OCI-LY3 (cell line): Measurements from ENCODE around the gene TMEM245.

Experiments used
- H2AFZ ChIP-seq: fragments of 200-600, 300-600 bp; shearing (Covaris generic); 2 replicates; pipeline ENCODE4 v1.6.0; 2014; ENCODE audit warnings: antibody characterized with exemption, low read depth, low read length
- H3K27ac ChIP-seq: fragments of 200-600, 300-600 bp; sonication (generic); 2 replicates; pipeline ENCODE4 v1.5.1; 2014; ENCODE audit warnings: mild to moderate bottlenecking, low read length, moderate library complexity, mixed read lengths
- H3K27me3 ChIP-seq: fragments of 200-600, 300-600 bp; sonication (generic); 2 replicates; pipeline ENCODE4 v1.6.1; 2014; ENCODE audit warnings: low read depth, low read length, mixed read lengths
- H3K36me3 ChIP-seq: fragments of 200-600, 300-600 bp; sonication (generic); replicated peaks from 2 replicates; pipeline ENCODE3; 2014; ENCODE audit warnings: low read depth, low read length, mixed read lengths
- H3K4me1 ChIP-seq: fragments of 300-600, 200-600 bp; sonication (generic); 2 replicates; pipeline ENCODE4 v1.6.1; 2014; ENCODE audit warnings: low read length, mixed read lengths
- H3K4me2 ChIP-seq: fragments of 200-600, 300-600 bp; sonication (generic); 2 replicates; pipeline ENCODE4 v1.6.1; 2014; ENCODE audit warnings: low read length, mixed read lengths
- H3K4me3 ChIP-seq: fragments of 300-600, 200-600 bp; sonication (generic); 2 replicates; pipeline ENCODE4 v1.5.1; 2014; ENCODE audit warnings: antibody characterized with exemption, mild to moderate bottlenecking, low read length, moderate library complexity
- H3K79me2 ChIP-seq: fragments of 300-600, 200-600 bp; shearing (Covaris generic); 2 replicates; pipeline ENCODE4 v1.6.1; 2014; ENCODE audit warnings: mild to moderate bottlenecking, low read length, mixed read lengths
- H3K9ac ChIP-seq: fragments of 300-600, 200-600 bp; shearing (Covaris generic); 2 replicates; pipeline ENCODE4 v1.6.0; 2014; ENCODE audit warnings: mild to moderate bottlenecking, low read length, moderate library complexity
- H3K9me3 ChIP-seq: fragments of 200-600, 300-600 bp; shearing (Covaris generic); 2 replicates; pipeline ENCODE4 v1.6.1; 2014; ENCODE audit warnings: low read length, mixed read lengths; ENCODE audit not compliant: insufficient read depth
- H4K20me1 ChIP-seq: fragments of 200-600, 300-600 bp; sonication (generic); 2 replicates; pipeline ENCODE4 v1.6.1; 2016; ENCODE audit warnings: low read length, mixed read lengths; ENCODE audit not compliant: insufficient read depth
- EZH2phosphoT487 ChIP-seq: fragments of 200-600 bp; shearing (Covaris generic); IDR thresholded peaks from 2 replicates; pipeline ENCODE4 v1.6.1; 2018; ENCODE audit warnings: antibody characterized with exemption, mixed run types, low read depth
- TF ChIP-seq, protein P1 (sequence below): fragments of 200-600, 300-600 bp; sonication (generic); IDR thresholded peaks from 2 replicates; pipeline ENCODE4 v1.5.1; 2014; ENCODE audit warnings: antibody characterized with exemption, low read length, low read depth

TMEM245 gene

DNA sequence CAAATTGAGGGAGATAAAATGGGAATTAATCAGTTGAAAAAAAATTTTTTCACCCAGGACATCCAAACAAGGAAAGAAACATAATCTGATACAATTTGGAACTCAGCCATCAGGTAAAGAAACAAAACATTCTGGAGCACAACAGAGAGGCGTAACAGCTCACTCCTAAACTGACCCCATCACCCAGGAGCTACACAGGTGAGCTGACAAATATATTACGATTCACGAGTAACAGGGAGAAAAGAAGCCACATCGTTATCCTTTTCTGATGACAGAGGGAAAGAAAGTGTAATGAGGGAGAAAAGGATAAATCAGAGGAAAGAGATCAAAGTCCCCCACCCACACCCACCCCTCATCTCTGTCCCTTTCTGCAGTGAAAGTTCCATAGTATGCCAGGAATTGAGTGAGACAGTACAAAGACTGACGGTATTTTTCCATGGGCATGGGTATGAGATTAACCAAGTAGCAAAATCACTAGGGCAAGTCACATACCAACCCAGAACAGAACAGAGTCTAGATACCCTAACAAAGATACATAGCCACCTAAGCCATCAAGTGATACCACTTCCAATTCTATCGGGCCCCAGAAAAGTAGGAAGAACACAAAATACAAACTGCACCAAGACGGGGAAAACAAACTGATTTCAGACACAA, 45.4 kb downstream of the TMEM245 start:
- Histone ChIP-seq H3K4me3 (no peak overlapping the region), H2AFZ (no peak overlapping the region), H4K20me1 (no peaks in the 10 kb centered on the region), H3K27me3 (no peaks in the 10 kb centered on the region), H3K9ac (no peak overlapping the region), H3K4me2 (no peak overlapping the region), H3K4me1 (no peaks in the 10 kb centered on the region), H3K27ac (no peak overlapping the region), H3K36me3 (peaks cover 43% of the 10 kb centered on the region), H3K79me2 (no peaks in the 10 kb centered on the region), H3K9me3 (no peaks in the 10 kb centered on the region)
- TF ChIP-seq, protein P1, sequence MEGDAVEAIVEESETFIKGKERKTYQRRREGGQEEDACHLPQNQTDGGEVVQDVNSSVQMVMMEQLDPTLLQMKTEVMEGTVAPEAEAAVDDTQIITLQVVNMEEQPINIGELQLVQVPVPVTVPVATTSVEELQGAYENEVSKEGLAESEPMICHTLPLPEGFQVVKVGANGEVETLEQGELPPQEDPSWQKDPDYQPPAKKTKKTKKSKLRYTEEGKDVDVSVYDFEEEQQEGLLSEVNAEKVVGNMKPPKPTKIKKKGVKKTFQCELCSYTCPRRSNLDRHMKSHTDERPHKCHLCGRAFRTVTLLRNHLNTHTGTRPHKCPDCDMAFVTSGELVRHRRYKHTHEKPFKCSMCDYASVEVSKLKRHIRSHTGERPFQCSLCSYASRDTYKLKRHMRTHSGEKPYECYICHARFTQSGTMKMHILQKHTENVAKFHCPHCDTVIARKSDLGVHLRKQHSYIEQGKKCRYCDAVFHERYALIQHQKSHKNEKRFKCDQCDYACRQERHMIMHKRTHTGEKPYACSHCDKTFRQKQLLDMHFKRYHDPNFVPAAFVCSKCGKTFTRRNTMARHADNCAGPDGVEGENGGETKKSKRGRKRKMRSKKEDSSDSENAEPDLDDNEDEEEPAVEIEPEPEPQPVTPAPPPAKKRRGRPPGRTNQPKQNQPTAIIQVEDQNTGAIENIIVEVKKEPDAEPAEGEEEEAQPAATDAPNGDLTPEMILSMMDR, result no peak
- TF ChIP-seq EZH2phosphoT487, result no peak

DNA sequence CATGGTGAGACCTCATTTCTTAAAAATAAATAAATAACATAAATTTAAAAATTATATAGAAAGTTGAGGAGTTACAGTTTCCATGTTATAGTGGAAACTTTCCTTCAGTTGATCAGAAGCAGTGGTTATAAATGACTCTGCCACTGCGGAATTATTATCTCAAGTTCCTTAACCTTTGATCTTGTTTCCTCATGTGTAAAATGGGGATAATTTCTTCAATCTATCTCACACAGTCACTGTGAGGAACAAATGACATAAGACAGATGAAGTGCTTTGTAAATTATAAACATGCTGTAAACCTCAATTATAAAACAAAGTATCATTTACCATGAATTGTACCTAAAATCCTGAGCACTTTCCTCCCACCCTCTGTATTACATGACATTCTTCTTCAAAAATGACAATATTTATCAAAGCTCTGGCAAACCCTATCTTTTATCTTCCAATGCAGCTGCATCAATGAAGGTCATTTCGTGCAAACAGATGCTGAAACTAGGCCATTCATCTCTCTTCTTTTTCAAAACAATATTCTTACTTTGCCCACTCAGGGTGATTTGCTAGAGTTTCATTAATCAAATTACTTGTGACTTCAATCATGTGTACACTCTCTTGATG, 46.8 kb downstream of the TMEM245 start:
- Histone ChIP-seq H3K27ac (no peak overlapping the region), H3K9me3 (no peaks in the 10 kb centered on the region), H3K4me1 (no peaks in the 10 kb centered on the region), H3K9ac (no peak overlapping the region), H3K4me2 (no peak overlapping the region), H3K27me3 (no peaks in the 10 kb centered on the region), H3K4me3 (no peak overlapping the region), H3K36me3 (peaks cover 38% of the 10 kb centered on the region), H3K79me2 (no peaks in the 10 kb centered on the region), H4K20me1 (no peaks in the 10 kb centered on the region), H2AFZ (no peak overlapping the region)
- TF ChIP-seq EZH2phosphoT487, result no peak
- TF ChIP-seq, protein P1, result no peak

DNA sequence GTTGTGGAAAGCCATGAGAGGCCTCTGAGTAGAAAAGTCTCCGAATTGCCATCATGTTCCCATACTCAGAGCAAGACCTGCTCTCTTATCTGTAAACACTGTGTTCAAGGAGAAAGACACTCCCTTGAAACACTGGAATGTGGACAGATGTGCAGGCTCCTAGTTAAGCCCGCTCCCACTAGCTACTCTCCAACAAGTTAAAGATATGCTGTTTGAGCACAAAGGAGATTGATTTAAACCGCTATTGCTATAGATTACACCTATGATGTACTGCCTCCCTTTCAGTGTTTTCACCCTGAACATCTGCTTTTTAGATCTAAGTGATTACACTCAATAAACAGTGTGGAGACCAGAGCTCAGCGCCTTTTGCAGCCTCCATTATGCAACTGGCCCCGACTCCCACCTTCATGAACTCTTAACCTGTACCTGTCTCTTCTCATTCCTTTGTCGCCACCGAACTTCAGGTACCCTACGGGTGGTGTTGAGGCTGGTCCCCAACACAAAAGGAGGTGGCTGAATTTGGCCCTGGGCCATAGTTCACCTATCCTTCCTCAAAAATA, 47.5 kb downstream of the TMEM245 start:
- no peak overlapping the region for H3K27ac ChIP-seq
- no peak overlapping the region for H3K4me3 ChIP-seq
- peaks cover 39% of the 10 kb centered on the region for H3K36me3 ChIP-seq
- no peak overlapping the region for H2AFZ ChIP-seq
- H4K20me1 ChIP-seq, result no peaks in the 10 kb centered on the region
- H3K79me2 ChIP-seq, result no peaks in the 10 kb centered on the region
- no peak for TF ChIP-seq EZH2phosphoT487
- TF ChIP-seq, protein P1, result no peak
- H3K4me2 ChIP-seq, result no peak overlapping the region
- H3K4me1 ChIP-seq, result no peaks in the 10 kb centered on the region
- no peaks in the 10 kb centered on the region for H3K9me3 ChIP-seq
- H3K27me3 ChIP-seq, result no peaks in the 10 kb centered on the region
- no peak overlapping the region for H3K9ac ChIP-seq

DNA sequence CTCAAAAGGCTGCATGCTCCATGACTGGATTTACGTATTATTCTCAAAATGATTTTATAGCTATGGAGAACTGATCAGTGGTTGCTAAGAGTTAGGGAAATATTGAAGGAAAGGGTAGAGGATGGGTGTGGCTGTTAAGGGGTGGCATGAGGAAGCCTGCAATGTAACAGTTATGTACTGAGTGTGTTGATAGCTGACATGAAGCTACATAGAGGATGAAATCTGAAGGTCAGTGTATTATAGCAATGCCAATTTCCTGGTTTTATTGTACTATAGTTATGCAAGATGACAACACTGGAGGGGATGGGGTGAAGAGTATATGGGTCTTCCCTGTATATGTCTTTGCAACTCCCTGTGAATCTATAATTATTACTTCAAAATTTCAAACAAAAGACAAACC, 51.0 kb downstream of the TMEM245 start:
- H3K4me1 ChIP-seq, result no peaks in the 10 kb centered on the region
- H3K36me3 ChIP-seq, result peaks cover 38% of the 10 kb centered on the region
- no peak overlapping the region for H3K4me2 ChIP-seq
- no peaks in the 10 kb centered on the region for H3K79me2 ChIP-seq
- TF ChIP-seq, protein P1, result no peak
- TF ChIP-seq EZH2phosphoT487, result no peak
- H3K9ac ChIP-seq, result no peak overlapping the region
- no peaks in the 10 kb centered on the region for H3K9me3 ChIP-seq
- no peaks in the 10 kb centered on the region for H3K27me3 ChIP-seq
- no peaks in the 10 kb centered on the region for H4K20me1 ChIP-seq
- no peak overlapping the region for H3K27ac ChIP-seq
- H3K4me3 ChIP-seq, result no peak overlapping the region
- H2AFZ ChIP-seq, result no peak overlapping the region
